Placental pericyte (primary cell): ENCODE measurements around the gene ZNF397. TPM values are rescaled to one million over a fixed set of nuclear protein-coding genes. Genes with fewer than 3 reads are reported as not detected.

Experiments
- total RNA-seq: library from RNA; depleted of rRNA; stranded (reverse); fragments of >200 nt; gene quantifications from 2 replicates; pipeline ENCODE4 v1.2.3, GENCODE V29; 2012

ZNF397 gene
- 10.6 and 12.7 TPM in 2 replicates for total RNA-seq

DNA sequence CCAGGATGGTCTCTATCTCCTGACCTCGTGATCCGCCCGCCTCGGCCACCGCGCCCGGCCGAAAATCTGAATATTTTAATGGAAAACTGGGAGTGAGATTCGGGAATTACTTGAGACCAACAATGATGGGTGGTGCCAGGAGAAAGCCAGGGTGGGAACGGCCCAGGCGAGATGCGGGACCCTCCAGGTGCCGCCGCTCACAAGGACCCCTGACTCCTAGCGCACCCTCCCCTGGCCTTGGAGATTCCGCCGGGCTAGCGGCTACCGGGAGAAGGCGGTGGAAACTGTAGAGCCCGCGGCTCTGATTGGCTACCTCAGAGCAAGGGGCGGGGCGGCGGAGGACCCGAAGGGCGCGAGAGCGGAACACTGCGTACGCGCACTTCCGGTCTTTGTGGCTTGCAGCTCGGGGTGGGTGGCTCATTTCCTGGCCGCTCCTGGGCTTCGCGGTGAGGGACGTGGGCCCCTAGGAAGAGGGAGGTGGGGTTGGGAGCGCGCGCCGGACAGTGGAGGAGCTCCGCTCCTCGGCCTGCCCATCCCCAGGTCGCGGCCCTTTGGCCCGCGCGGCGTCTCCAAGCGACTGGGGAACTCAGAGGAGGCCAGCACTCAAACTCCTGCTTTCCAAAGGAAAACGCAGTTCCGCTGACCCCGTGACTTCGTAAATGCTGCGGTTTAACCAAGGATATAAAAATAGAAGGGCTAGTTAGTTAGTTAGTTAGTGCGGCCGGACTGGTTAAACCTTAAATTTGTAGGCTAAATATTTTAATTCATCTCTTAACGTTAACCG is at the start of gene ZNF397:
Gene ZNF397, plus strand, starts transcription at position 371 of the 784 bp plus-strand sequence. CDS start 1,437 bp downstream, outside the sequence.

DNA sequence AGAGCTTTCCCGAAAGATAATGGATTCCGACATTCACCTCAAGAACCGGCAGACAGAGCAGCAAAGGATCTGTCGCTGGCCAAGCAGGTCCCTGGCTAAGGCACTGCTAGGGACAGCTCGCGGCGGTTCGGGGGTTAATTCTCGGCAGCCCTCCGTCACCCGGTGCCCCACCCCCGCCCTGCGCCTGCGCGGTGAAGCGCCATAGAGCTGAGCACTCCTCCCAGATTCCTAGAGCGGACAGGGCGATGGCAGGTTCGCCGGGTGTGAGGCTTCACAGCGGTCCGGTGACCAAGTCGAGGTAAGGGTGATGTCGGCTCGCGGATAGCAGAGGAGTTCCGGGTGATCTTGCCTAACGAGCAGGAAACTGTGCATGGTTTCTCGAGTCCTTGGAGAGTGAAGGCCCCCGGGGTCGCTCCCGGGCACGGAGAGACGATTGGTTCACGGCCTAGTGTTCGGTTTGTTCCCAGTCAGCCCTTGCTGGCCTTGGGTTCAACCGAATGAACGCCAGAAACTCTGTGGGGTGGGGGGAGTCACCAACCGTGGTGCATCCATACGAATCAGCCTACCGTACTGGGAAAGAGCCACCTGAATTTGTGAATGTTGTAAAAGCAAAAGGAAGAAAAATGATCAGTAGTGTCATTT is 49.4 kb downstream of the ZNF397 start, which contains the start of gene ZSCAN30:
Gene ZSCAN30, minus strand, starts transcription at position 136 of the 642 bp plus-strand sequence. CDS start 25,877 bp downstream, outside the sequence.

Other genes starting within 250 kb of the ZNF397 start
- gene MAPRE2, start 199.6 kb upstream of the ZNF397 start, total RNA-seq = 23.2 and 30.9 TPM in 2 replicates
- gene ZSCAN30, start 49.2 kb downstream of the ZNF397 start, total RNA-seq = 10.1 and 21.0 TPM in 2 replicates
- gene ZNF24, start 103.4 kb downstream of the ZNF397 start, total RNA-seq = 28.9 and 39.5 TPM in 2 replicates
- 0.57 and 1.8 TPM in 2 replicates for gene ZNF396, start 136.3 kb downstream of the ZNF397 start, total RNA-seq